Right lobe of liver (tissue), 6 donors: Measurements from ENCODE around the gene NDUFA8. TPM values are rescaled to one million over a fixed set of nuclear protein-coding genes. Genes with fewer than 3 reads are reported as not detected.

Experiments used
- ATAC-seq, 4 donors: fragments of 200-7000 bp; cut with Tn5 transposase; one replicate each; pipeline ENCODE4 v1.9.1; 2020; ENCODE audit warnings: mild to moderate bottlenecking in 4 of 4, moderate library complexity in 4 of 4
- DNase-seq, 3 donors: peaks; one replicate each; pipeline ENCODE4 v3.0.0-alpha.2; 2020
- H3K27ac ChIP-seq, 3 donors: fragments of 200-600 bp; one replicate each; pipeline ENCODE4 v1.8.0; 2022
- H3K27me3 ChIP-seq, 2 donors: fragments of 200-600 bp; one replicate each; pipeline ENCODE4 v1.8.0; 2022
- H3K36me3 ChIP-seq, 4 donors: fragments of 200-600 bp; sonication (generic) in 1 of 4; one replicate each; pipeline versions ENCODE4 v1.5.1 to v1.8.0; 2017 to 2022; ENCODE audit warnings: control low read depth in 1 of 4
- H3K4me1 ChIP-seq, 4 donors: fragments of 200-600 bp; sonication (generic) in 1 of 4; one replicate each; pipeline versions ENCODE4 v1.5.1 to v1.8.0; 2017 to 2022; ENCODE audit warnings: control low read depth in 1 of 4
- H3K4me3 ChIP-seq, 3 donors: fragments of 200-600 bp; one replicate each; pipeline ENCODE4 v1.8.0; 2022
- H3K9me3 ChIP-seq, 4 donors: fragments of 200-600 bp; sonication (generic) in 1 of 4; one replicate each; pipeline versions ENCODE4 v1.5.1 to v1.8.0; 2017 to 2022; ENCODE audit warnings: control low read depth in 1 of 4
- POLR2A ChIP-seq: fragments of 450-650 bp; IDR thresholded peaks from one replicate; pipeline ENCODE4 v1.6.1; 2017; ENCODE audit warnings: antibody characterized with exemption, mild to moderate bottlenecking
- WGBS: methylation state at CpG from one replicate; pipeline ENCODE4 v1.1.6; 2018; ENCODE audit warnings: low coverage, low lambda C conversion rate; ENCODE audit not compliant: insufficient coverage; ENCODE audit errors: missing lambda C conversion rate; 5-methylcytosine and 5-hydroxymethylcytosine counted together
- intact Hi-C, 2 donors: fragments of 100-400 bp; cut with DNase I; formaldehyde crosslinking; loops; one replicate each; pipeline versions ENCODE4 v1.11.2 to v1.14.1; 2022
- total RNA-seq, 6 experiments: library from RNA; depleted of rRNA in 2 of 6; stranded (reverse); fragments of >200 nt in 2 of 6; fragmentation: NEBNext Ultra II Directional in 3 of 6; extraction: Animal tissue kit (Norgen Biotek cat#: 25700) in 3 of 6; gene quantifications; one replicate each; pipeline versions ENCODE4 v1.1.0 to v1.2.4, GENCODE V29; 2016 to 2023
- TF ChIP-seq, protein P1 (sequence below), 4 donors: fragments of 200-600 bp in 3 of 4; fragments of 450-650 bp in 1 of 4; IDR thresholded peaks; one replicate each; pipeline versions ENCODE4 v1.5.1 to v1.8.0; 2016 to 2022; ENCODE audit warnings: antibody characterized with exemption in 4 of 4, mild to moderate bottlenecking in 2 of 4
- donor health status: DM: no; HTN: yes; CAD: no.
- donor health status: DM: no; HTN: no; CAD: no.
- donor health status: DM: no; HTN: no; CAD: no.
- donor health status: DM: no; HTN: yes; CAD: no.
- donor health status: DM: no; HTN: yes; CAD: no.

Gene NDUFA8
- total RNA-seq, 6 experiments from 2014 or later: 27.3 to 43.9 (median 29.0) TPM

DNA sequence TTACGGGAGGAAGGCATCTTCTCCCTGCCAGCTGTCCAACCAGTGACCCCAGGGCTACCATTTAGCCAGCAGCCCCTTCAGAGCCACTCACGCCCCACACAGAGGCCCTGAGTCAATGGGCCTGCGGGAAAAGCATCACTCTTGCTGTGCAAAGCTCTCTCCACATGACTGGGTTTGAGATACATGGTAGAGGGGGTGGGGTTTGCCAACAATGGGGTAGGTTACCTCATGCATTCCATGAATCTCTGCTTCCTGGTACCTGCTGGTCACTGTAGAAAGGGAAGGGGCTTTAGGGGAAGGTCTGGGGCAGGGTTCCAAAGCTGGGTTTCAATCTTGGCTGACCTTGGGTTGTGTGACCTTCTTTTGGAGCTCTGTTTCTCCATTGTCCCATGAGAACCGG is 43.5 kb downstream of the NDUFA8 start:
- no peaks in the 10 kb centered on the region for H3K27me3 ChIP-seq
- no peak for ATAC-seq
- intact Hi-C loops: no loop called here
- no peak overlapping the region for H3K27ac ChIP-seq
- no peaks in the 10 kb centered on the region for H3K9me3 ChIP-seq
- no peak overlapping the region for H3K4me3 ChIP-seq
- no peak for DNase-seq
- TF ChIP-seq, protein P1, sequence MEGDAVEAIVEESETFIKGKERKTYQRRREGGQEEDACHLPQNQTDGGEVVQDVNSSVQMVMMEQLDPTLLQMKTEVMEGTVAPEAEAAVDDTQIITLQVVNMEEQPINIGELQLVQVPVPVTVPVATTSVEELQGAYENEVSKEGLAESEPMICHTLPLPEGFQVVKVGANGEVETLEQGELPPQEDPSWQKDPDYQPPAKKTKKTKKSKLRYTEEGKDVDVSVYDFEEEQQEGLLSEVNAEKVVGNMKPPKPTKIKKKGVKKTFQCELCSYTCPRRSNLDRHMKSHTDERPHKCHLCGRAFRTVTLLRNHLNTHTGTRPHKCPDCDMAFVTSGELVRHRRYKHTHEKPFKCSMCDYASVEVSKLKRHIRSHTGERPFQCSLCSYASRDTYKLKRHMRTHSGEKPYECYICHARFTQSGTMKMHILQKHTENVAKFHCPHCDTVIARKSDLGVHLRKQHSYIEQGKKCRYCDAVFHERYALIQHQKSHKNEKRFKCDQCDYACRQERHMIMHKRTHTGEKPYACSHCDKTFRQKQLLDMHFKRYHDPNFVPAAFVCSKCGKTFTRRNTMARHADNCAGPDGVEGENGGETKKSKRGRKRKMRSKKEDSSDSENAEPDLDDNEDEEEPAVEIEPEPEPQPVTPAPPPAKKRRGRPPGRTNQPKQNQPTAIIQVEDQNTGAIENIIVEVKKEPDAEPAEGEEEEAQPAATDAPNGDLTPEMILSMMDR (IDR thresholded peaks at IDR 0.05): no peak
- no peak for TF ChIP-seq POLR2A
- WGBS: 36% methylated on average over 3 of the region's 4 CpGs
- no peaks in the 10 kb centered on the region for H3K4me1 ChIP-seq
- H3K36me3 ChIP-seq: no peaks in the 10 kb centered on the region

DNA sequence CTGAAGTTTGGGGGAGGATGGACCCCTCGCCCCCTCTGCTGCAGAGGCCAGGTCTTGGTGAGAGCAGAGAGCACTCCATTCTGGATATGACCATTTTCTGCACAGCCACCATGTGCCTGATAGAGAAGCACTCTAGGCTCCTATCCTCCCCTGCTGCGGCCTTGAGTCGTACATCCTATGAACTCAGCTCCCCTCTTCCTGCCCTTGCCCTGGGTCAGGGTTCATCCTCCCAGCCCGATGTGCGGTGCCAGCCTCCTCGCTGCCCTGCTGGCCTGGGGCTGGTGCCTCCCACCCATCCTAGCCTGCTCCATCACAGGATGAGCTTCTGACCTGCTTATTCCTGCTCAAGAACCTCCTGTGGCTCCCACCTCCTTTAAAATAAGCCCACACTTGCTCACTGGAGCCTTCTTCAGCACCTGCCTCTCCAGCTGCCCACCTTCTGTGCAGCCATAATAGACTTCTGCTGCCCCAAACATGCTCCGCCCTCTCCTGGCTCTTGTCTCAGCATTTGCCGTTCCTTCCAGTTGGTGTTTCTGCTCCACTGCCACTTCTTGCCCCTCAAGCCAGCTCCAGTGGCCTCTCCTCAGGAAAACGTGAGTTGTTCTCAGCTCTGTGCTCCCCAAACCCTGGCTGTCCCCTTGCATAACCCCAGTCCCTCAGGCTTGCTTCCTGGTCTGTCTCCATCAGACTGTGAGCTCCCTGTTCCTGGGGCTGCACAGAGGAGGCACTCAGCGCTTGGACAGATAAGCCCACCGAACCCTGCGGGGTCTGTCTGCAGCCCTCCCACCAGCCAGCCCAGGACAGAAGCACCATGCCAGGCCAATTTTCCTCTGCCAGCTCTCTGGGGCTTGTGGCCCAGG is 44.2 kb downstream of the NDUFA8 start:
- intact Hi-C loops: no loop called here
- no peak for TF ChIP-seq POLR2A
- TF ChIP-seq, protein P1 (IDR thresholded peaks at IDR 0.05): no peak
- 28% methylated on average over 8 of the region's 12 CpGs for WGBS

DNA sequence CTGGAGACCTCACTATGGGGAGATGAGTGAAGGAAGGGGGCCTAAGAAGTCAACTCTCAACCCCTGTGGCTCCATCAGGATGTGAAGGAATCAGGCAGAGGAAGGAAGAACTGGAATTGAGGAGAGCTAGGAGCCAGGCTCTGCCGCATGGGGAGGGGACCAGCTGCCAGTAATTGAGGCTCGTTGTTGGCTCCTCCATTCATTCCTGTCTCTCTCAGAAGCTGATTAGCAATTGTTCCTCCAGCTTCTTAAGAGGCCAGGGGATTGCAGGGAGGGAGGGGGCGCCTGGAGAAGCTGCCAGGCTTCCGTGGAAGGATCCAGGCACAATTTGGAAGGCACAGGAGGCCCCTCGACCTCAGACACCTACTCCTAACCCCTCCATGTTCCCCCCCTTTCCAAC is 46.0 kb downstream of the NDUFA8 start:
- no peak overlapping the region for H3K4me3 ChIP-seq
- H3K27me3 ChIP-seq: no peaks in the 10 kb centered on the region
- no peak overlapping the region for H3K27ac ChIP-seq
- no peaks in the 10 kb centered on the region for H3K9me3 ChIP-seq
- no peak for DNase-seq
- intact Hi-C loops: no loop called here
- no peak for ATAC-seq
- TF ChIP-seq POLR2A: no peak
- TF ChIP-seq, protein P1 (IDR thresholded peaks at IDR 0.05): no peak
- 16% methylated on average over 2 of the region's 5 CpGs for WGBS
- no peaks in the 10 kb centered on the region for H3K36me3 ChIP-seq
- no peaks in the 10 kb centered on the region for H3K4me1 ChIP-seq

More for the DNA sequence above, 44.2 kb downstream of the NDUFA8 start:
- DNase-seq (no peak), ATAC-seq (no peak)
- no peaks in the 10 kb centered on the region for H3K9me3 ChIP-seq
- no peak overlapping the region for H3K4me3 ChIP-seq
- H3K27ac ChIP-seq: no peak overlapping the region
- H3K4me1 ChIP-seq: no peaks in the 10 kb centered on the region
- no peaks in the 10 kb centered on the region for H3K36me3 ChIP-seq
- H3K27me3 ChIP-seq: no peaks in the 10 kb centered on the region

DNA sequence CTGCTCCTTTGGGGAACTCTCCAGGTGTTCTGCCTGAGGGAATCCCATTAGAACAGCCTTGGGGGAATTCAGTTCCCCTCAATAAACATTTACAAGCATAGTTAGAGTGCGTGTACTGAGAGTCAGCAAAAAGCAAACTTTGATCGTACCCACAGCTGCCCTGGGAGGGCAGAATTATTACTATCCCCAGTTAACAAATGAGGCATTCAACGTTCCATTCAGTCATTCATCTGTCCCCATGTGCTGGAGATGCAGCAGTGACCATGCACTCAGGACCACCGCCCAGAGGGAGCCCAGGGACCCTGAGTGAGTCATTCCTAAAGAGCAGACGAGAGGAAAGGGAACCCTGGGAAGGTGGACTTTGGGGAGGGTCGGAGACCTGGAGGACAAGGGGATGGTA is 47.3 kb downstream of the NDUFA8 start:
- H3K4me3 ChIP-seq: no peak overlapping the region
- no peak for TF ChIP-seq POLR2A
- TF ChIP-seq, protein P1 (IDR thresholded peaks at IDR 0.05): no peak
- no peak overlapping the region for H3K27ac ChIP-seq
- 67% methylated on average over 6 of the region's 6 CpGs for WGBS
- H3K4me1 ChIP-seq: no peaks in the 10 kb centered on the region
- no peak for ATAC-seq
- no peaks in the 10 kb centered on the region for H3K27me3 ChIP-seq
- DNase-seq: no peak
- intact Hi-C loops: no loop called here
- H3K36me3 ChIP-seq: no peaks in the 10 kb centered on the region
- H3K9me3 ChIP-seq: no peaks in the 10 kb centered on the region
